Trophoblast cell (in vitro differentiated cells and primary cell): ENCODE measurements around the gene NTM.

Experiments
- DNase-seq, 2 donors: peaks; one replicate each; pipeline ENCODE4 v3.0.0-alpha.2; 2016
- H2AFZ ChIP-seq: 2 replicates; pipeline ENCODE4 v1.6.1; 2013; ENCODE audit warnings: low read length, moderate library complexity, mild to moderate bottlenecking; ENCODE audit not compliant: insufficient read depth, poor library complexity
- H2AK5ac ChIP-seq: 2 replicates; pipeline ENCODE4 v1.6.1; 2013; ENCODE audit warnings: mild to moderate bottlenecking, low read length
- H2BK120ac ChIP-seq: 2 replicates; pipeline ENCODE4 v1.6.1; 2013; ENCODE audit warnings: low read length, mild to moderate bottlenecking, moderate library complexity; ENCODE audit not compliant: insufficient read depth, poor library complexity
- H2BK12ac ChIP-seq: 2 replicates; pipeline ENCODE4 v1.6.1; 2013; ENCODE audit warnings: mild to moderate bottlenecking, low read length, moderate library complexity
- H2BK5ac ChIP-seq: 2 replicates; pipeline ENCODE4 v1.6.1; 2013; ENCODE audit warnings: low read length, low read depth, moderate library complexity, mild to moderate bottlenecking; ENCODE audit not compliant: poor library complexity
- H3K14ac ChIP-seq: 2 replicates; pipeline ENCODE4 v1.6.1; 2013; ENCODE audit warnings: mild to moderate bottlenecking, low read length
- H3K18ac ChIP-seq: 2 replicates; pipeline ENCODE4 v1.6.1; 2013; ENCODE audit warnings: mild to moderate bottlenecking, low read length
- H3K23ac ChIP-seq: 2 replicates; pipeline ENCODE4 v1.6.1; 2013; ENCODE audit warnings: low read length
- H3K27ac ChIP-seq: 2 replicates; pipeline ENCODE4 v1.5.1; 2013; ENCODE audit warnings: low read depth, mild to moderate bottlenecking, inconsistent platforms, low read length, moderate library complexity
- H3K27me3 ChIP-seq: 2 replicates; pipeline ENCODE4 v1.6.1; 2013; ENCODE audit warnings: inconsistent platforms, mild to moderate bottlenecking, low read length, moderate library complexity; ENCODE audit not compliant: insufficient read depth
- H3K36me3 ChIP-seq, 2 experiments: 1 replicate in 1 of 2; 2 replicates in 1 of 2; pipeline ENCODE4 v1.6.1; 2013; ENCODE audit warnings: low read length in 2 of 2, mild to moderate bottlenecking in 2 of 2, moderate library complexity in 1 of 2; ENCODE audit not compliant: insufficient read depth in 2 of 2, control insufficient read depth in 1 of 2
- H3K4ac ChIP-seq: 2 replicates; pipeline ENCODE4 v1.6.1; 2013; ENCODE audit warnings: low read depth, mild to moderate bottlenecking, low read length, moderate library complexity
- H3K4me1 ChIP-seq, 2 experiments: 1 replicate in 1 of 2; 2 replicates in 1 of 2; pipeline ENCODE4 v1.6.1; 2013; ENCODE audit warnings: low read length in 2 of 2, mild to moderate bottlenecking in 2 of 2, moderate library complexity in 1 of 2; ENCODE audit not compliant: insufficient read depth in 2 of 2, control insufficient read depth in 1 of 2
- H3K4me2 ChIP-seq: 2 replicates; pipeline ENCODE4 v1.6.1; 2013; ENCODE audit warnings: inconsistent platforms, mild to moderate bottlenecking, low read length, moderate library complexity
- H3K4me3 ChIP-seq: 2 replicates; pipeline ENCODE4 v1.5.1; 2013; ENCODE audit warnings: mild to moderate bottlenecking, low read depth, low read length, inconsistent platforms
- H3K79me1 ChIP-seq: one replicate; pipeline ENCODE4 v1.6.1; 2013; ENCODE audit warnings: low read length
- H3K79me2 ChIP-seq: 2 replicates; pipeline ENCODE4 v1.6.1; 2013; ENCODE audit warnings: low read length, mild to moderate bottlenecking; ENCODE audit not compliant: control insufficient read depth, insufficient read depth, poor library complexity
- H3K9ac ChIP-seq: 2 replicates; pipeline ENCODE4 v1.6.1; 2013; ENCODE audit warnings: mild to moderate bottlenecking, low read length
- H3K9me3 ChIP-seq: 2 replicates; pipeline ENCODE4 v1.6.1; 2013; ENCODE audit warnings: low read depth, mild to moderate bottlenecking, control low read depth, inconsistent platforms, low read length; ENCODE audit not compliant: insufficient read depth
- H4K12ac ChIP-seq: 2 replicates; pipeline ENCODE4 v1.6.1; 2013; ENCODE audit warnings: low read depth, mild to moderate bottlenecking, low read length, moderate library complexity
- H4K8ac ChIP-seq: 2 replicates; pipeline ENCODE4 v1.6.1; 2013; ENCODE audit warnings: low read depth, mild to moderate bottlenecking, low read length, moderate library complexity
- H4K91ac ChIP-seq: one replicate; pipeline ENCODE4 v1.6.1; 2013; ENCODE audit warnings: low read depth, mild to moderate bottlenecking, low read length, moderate library complexity
- WGBS: extraction: QIAGEN DNeasy Blood & Tissue Kit; methylation state at CpG from one replicate; pipeline ENCODE4 v1.1.7; 2013; ENCODE audit warnings: missing lambda C conversion rate; ENCODE audit not compliant: insufficient read length, insufficient coverage; ENCODE audit errors: extremely low coverage; 5-methylcytosine and 5-hydroxymethylcytosine counted together

Gene NTM

DNA sequence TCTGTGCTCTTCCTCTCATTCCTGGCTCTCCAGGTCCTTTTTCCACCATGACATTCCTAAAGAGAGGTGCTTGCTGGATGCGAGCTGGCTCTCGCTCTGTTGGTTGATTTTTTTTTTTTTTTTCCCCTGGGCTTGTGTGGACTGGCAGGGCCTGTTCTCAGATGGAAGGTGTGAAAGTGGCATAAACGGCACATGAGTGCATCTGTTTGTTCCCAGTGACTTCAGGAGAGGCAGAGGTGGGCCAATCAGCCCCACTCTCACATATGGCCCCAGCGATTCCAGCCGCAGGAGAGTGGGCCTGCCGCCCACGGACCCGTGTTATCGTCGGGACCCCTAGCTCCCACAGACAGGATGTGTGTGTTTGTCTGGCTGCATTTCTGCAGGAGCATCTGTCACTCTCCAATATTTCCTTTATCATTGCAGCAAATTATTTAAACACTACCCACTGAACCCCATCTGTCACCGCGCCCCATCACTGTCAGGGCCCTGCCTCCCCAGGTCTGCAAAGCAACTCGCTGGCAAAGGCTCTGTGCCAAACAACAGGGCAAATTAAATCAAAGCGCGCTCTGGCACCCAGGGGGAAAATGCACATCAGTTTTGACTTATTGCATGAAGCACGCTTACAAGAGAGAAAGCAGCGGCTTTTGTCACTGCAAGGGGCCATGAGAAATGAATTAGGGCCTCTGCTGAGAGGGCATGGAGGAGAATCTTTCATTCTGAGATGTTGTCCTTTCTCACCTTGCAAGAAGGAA lies 886.3 kb downstream of the NTM start:
- H2BK5ac ChIP-seq: no peak overlapping the region
- H3K4me2 ChIP-seq: no peak overlapping the region
- no peak overlapping the region for H3K9ac ChIP-seq
- no peaks in the 10 kb centered on the region for H3K36me3 ChIP-seq
- DNase-seq: no peak
- H2BK12ac ChIP-seq: no peak overlapping the region
- no peak overlapping the region for H3K27ac ChIP-seq
- no peaks in the 10 kb centered on the region for H3K79me2 ChIP-seq
- no peak overlapping the region for H3K14ac ChIP-seq
- no peaks in the 10 kb centered on the region for H3K79me1 ChIP-seq
- no peak overlapping the region for H2AFZ ChIP-seq
- H2AK5ac ChIP-seq: no peak overlapping the region
- H3K9me3 ChIP-seq: peaks cover 3% of the 10 kb centered on the region
- H3K4me3 ChIP-seq: no peak overlapping the region
- no peaks in the 10 kb centered on the region for H3K27me3 ChIP-seq
- H3K23ac ChIP-seq: no peak overlapping the region
- H3K4me1 ChIP-seq: no peaks in the 10 kb centered on the region
- H4K91ac ChIP-seq: no peak overlapping the region
- H3K4ac ChIP-seq: no peak overlapping the region
- H4K12ac ChIP-seq: no peak overlapping the region
- H4K8ac ChIP-seq: no peak overlapping the region
- no peak overlapping the region for H2BK120ac ChIP-seq
- H3K18ac ChIP-seq: no peak overlapping the region
- no CpG with 5 or more reads among the region's 17 CpGs for WGBS

DNA sequence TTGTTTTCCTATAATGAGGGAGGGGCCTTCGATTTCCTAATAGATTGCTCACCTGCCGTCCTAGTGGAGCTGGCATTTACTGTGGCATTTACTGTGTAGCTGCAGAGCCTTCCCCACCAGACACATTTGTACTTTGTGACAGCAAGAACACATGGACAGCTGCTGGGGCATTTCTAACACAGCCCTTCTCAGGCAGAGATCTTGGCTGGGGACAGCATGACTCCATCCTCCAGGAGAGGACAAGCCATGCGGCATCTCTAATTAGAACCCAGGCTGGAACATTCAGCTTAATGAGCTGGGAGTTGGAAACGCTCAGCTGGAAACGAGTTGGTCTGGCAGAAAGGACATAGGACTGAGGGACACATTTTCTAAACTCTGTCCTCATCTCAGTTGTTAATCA lies 887.5 kb downstream of the NTM start:
- no peak overlapping the region for H3K23ac ChIP-seq
- no peaks in the 10 kb centered on the region for H3K4me1 ChIP-seq
- no peak overlapping the region for H3K27ac ChIP-seq
- WGBS: no CpG with 5 or more reads among the region's 5 CpGs
- H2AFZ ChIP-seq: no peak overlapping the region
- no peak overlapping the region for H4K8ac ChIP-seq
- H2BK120ac ChIP-seq: no peak overlapping the region
- H2BK5ac ChIP-seq: no peak overlapping the region
- H3K14ac ChIP-seq: no peak overlapping the region
- H3K4ac ChIP-seq: no peak overlapping the region
- no peak overlapping the region for H3K4me2 ChIP-seq
- H2BK12ac ChIP-seq: no peak overlapping the region
- H3K9ac ChIP-seq: no peak overlapping the region
- no peak overlapping the region for H2AK5ac ChIP-seq
- H3K79me2 ChIP-seq: no peaks in the 10 kb centered on the region
- H3K4me3 ChIP-seq: no peak overlapping the region
- DNase-seq: no peak
- H3K36me3 ChIP-seq: no peaks in the 10 kb centered on the region
- no peak overlapping the region for H3K18ac ChIP-seq
- H4K12ac ChIP-seq: no peak overlapping the region
- no peak overlapping the region for H4K91ac ChIP-seq
- peaks cover 3% of the 10 kb centered on the region for H3K9me3 ChIP-seq
- no peaks in the 10 kb centered on the region for H3K79me1 ChIP-seq
- H3K27me3 ChIP-seq: no peaks in the 10 kb centered on the region

DNA sequence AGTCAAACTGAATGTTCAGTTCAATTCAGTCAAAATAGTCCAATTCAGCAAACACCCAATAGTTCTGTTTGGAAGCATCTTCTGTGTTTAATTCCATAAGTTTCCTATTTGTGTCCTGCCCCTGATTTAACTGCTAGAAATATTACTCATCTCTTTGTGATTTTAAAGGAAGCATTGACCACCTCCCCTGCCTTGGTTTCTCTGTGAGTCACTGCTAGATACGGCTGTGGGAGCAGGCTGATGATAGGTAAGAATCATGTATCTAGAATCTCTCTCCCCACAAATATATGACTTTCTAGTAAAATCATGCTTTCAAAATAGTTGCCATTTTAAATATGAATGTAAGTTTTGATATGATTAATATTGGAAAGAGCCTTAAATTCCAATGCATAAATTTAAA lies 888.5 kb downstream of the NTM start:
- H3K4ac ChIP-seq: no peak overlapping the region
- H3K36me3 ChIP-seq: no peaks in the 10 kb centered on the region
- no peak overlapping the region for H3K9ac ChIP-seq
- no peak overlapping the region for H2BK12ac ChIP-seq
- no peaks in the 10 kb centered on the region for H3K79me1 ChIP-seq
- H3K27ac ChIP-seq: no peak overlapping the region
- no peak overlapping the region for H3K14ac ChIP-seq
- no CpG with 5 or more reads among the region's 1 CpG for WGBS
- no peaks in the 10 kb centered on the region for H3K4me1 ChIP-seq
- no peak overlapping the region for H2AFZ ChIP-seq
- H3K79me2 ChIP-seq: no peaks in the 10 kb centered on the region
- no peak overlapping the region for H2AK5ac ChIP-seq
- no peak for DNase-seq
- no peak overlapping the region for H3K18ac ChIP-seq
- no peaks in the 10 kb centered on the region for H3K27me3 ChIP-seq
- H4K91ac ChIP-seq: no peak overlapping the region
- no peak overlapping the region for H3K4me3 ChIP-seq
- H3K23ac ChIP-seq: no peak overlapping the region
- H4K12ac ChIP-seq: no peak overlapping the region
- no peak overlapping the region for H4K8ac ChIP-seq
- peaks cover 3% of the 10 kb centered on the region for H3K9me3 ChIP-seq
- no peak overlapping the region for H3K4me2 ChIP-seq
- no peak overlapping the region for H2BK120ac ChIP-seq
- no peak overlapping the region for H2BK5ac ChIP-seq

DNA sequence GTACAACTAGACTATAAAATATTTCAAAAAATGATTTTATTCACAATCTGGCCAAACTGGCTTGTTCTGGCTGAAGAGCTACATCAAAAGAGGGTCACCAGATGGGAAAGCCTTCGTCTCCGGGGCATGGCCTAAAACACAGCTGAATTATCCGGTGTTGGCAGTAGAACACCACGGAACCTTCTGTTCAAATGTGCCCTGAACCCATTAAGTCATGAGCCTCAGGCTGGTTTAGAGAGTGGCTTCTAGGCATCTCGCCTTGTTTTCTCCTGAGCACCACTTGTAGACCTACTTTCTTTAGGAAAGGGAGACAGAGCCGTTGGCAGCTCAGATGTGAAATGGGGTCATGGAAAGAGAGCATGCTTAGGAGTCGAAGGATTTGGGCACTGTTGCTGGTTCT lies 890.2 kb downstream of the NTM start:
- no peaks in the 10 kb centered on the region for H3K79me1 ChIP-seq
- no peak overlapping the region for H4K8ac ChIP-seq
- H3K9ac ChIP-seq: no peak overlapping the region
- H2BK5ac ChIP-seq: no peak overlapping the region
- H3K23ac ChIP-seq: no peak overlapping the region
- H3K4me2 ChIP-seq: no peak overlapping the region
- no peak overlapping the region for H3K18ac ChIP-seq
- no peak overlapping the region for H3K4me3 ChIP-seq
- no peaks in the 10 kb centered on the region for H3K4me1 ChIP-seq
- no peak overlapping the region for H4K91ac ChIP-seq
- no peak overlapping the region for H3K27ac ChIP-seq
- DNase-seq: no peak
- H4K12ac ChIP-seq: no peak overlapping the region
- no peak overlapping the region for H2AK5ac ChIP-seq
- H2BK12ac ChIP-seq: no peak overlapping the region
- no peaks in the 10 kb centered on the region for H3K27me3 ChIP-seq
- no peaks in the 10 kb centered on the region for H3K79me2 ChIP-seq
- H3K36me3 ChIP-seq: no peaks in the 10 kb centered on the region
- no peak overlapping the region for H3K4ac ChIP-seq
- no peak overlapping the region for H2BK120ac ChIP-seq
- H2AFZ ChIP-seq: no peak overlapping the region
- H3K9me3 ChIP-seq: peaks cover 3% of the 10 kb centered on the region
- WGBS: no CpG with 5 or more reads among the region's 7 CpGs
- H3K14ac ChIP-seq: no peak overlapping the region
